ENCODE results near the gene ANKRD27.
"Not testable (repeated sequence)": the region's sequence is repeated elsewhere in the genome, so short reads cannot be mapped to it uniquely, and the experiment has no call there.

ANKRD27 gene

GRCh38 chr19:32656379-32656778 is 18.6 kb downstream of the ANKRD27 start:
- DNase-seq (ENCODE audit: insufficient read length, low spot score); FAIRE-seq: not testable (repeated sequence)

GRCh38 chr19:32653599-32653915 is 21.4 kb downstream of the ANKRD27 start:
- no peak for FAIRE-seq
- DNase-seq (ENCODE audit: insufficient read length, low spot score): no peak

GRCh38 chr19:32652894-32653598 is 21.9 kb downstream of the ANKRD27 start:
- FAIRE-seq: no peak
- no peak for DNase-seq (ENCODE audit: insufficient read length, low spot score)

GRCh38 chr19:32652331-32652730 is 22.6 kb downstream of the ANKRD27 start:
- DNase-seq (ENCODE audit: insufficient read length, low spot score); FAIRE-seq: not testable (repeated sequence)

GRCh38 chr19:32651729-32652140 is 23.2 kb downstream of the ANKRD27 start:
- no peak for FAIRE-seq
- no peak for DNase-seq (ENCODE audit: insufficient read length, low spot score)

- DNase-seq (ENCODE audit: insufficient read length, low spot score) (no peak), FAIRE-seq (no peak)
Measured at GRCh38 chr19:32650671-32651070, 24.3 kb downstream of the ANKRD27 start.

- DNase-seq (ENCODE audit: insufficient read length, low spot score): no peak
- FAIRE-seq: no peak
Measured at GRCh38 chr19:32649751-32650150, 25.2 kb downstream of the ANKRD27 start.

GRCh38 chr19:32647361-32647760 is 27.6 kb downstream of the ANKRD27 start:
- DNase-seq (ENCODE audit: insufficient read length, low spot score) (no peak), FAIRE-seq (no peak)

GRCh38 chr19:32646556-32646955 is 28.4 kb downstream of the ANKRD27 start:
- FAIRE-seq (no peak), DNase-seq (ENCODE audit: insufficient read length, low spot score) (no peak)

GRCh38 chr19:32642771-32643170 is 32.2 kb downstream of the ANKRD27 start:
- DNase-seq (ENCODE audit: insufficient read length, low spot score) (no peak), FAIRE-seq (no peak)

GRCh38 chr19:32638625-32639024 is 36.4 kb downstream of the ANKRD27 start:
- DNase-seq (ENCODE audit: insufficient read length, low spot score) (no peak), FAIRE-seq (no peak)

- DNase-seq (ENCODE audit: insufficient read length, low spot score): no peak
- no peak for FAIRE-seq
Measured at GRCh38 chr19:32637480-32637879, 37.5 kb downstream of the ANKRD27 start.

- DNase-seq (ENCODE audit: insufficient read length, low spot score) (no peak), FAIRE-seq (no peak)
Measured at GRCh38 chr19:32631381-32631780, 43.6 kb downstream of the ANKRD27 start.

GRCh38 chr19:32630338-32630737 is 44.6 kb downstream of the ANKRD27 start:
- no peak for FAIRE-seq

GRCh38 chr19:32627714-32628270 is 47.2 kb downstream of the ANKRD27 start:
- FAIRE-seq: no peak
- DNase-seq (ENCODE audit: insufficient read length, low spot score): no peak

More at GRCh38 chr19:32630338-32630737, 44.6 kb downstream of the ANKRD27 start:
- DNase-seq (ENCODE audit: insufficient read length, low spot score): no peak

GRCh38 chr19:32626969-32627368 is 48.0 kb downstream of the ANKRD27 start:
- FAIRE-seq (no peak), DNase-seq (ENCODE audit: insufficient read length, low spot score) (no peak)

- FAIRE-seq (no peak), DNase-seq (ENCODE audit: insufficient read length, low spot score) (no peak)
Measured at GRCh38 chr19:32624410-32624809, 50.6 kb downstream of the ANKRD27 start.

- no peak for DNase-seq (ENCODE audit: insufficient read length, low spot score)
- FAIRE-seq: no peak
Measured at GRCh38 chr19:32622002-32622401, 53.0 kb downstream of the ANKRD27 start.

GRCh38 chr19:32619051-32619685 is 55.8 kb downstream of the ANKRD27 start:
- DNase-seq (ENCODE audit: insufficient read length, low spot score) (no peak), FAIRE-seq (no peak)

GRCh38 chr19:32615569-32615968 is 59.4 kb downstream of the ANKRD27 start:
- FAIRE-seq (no peak), DNase-seq (ENCODE audit: insufficient read length, low spot score) (no peak)

- no peak for DNase-seq (ENCODE audit: insufficient read length, low spot score)
- no peak for FAIRE-seq
Measured at GRCh38 chr19:32614916-32615315, 60.1 kb downstream of the ANKRD27 start.

GRCh38 chr19:32613008-32613407 is 62.0 kb downstream of the ANKRD27 start:
- no peak for DNase-seq (ENCODE audit: insufficient read length, low spot score)
- no peak for FAIRE-seq
